B cell (primary cell): ENCODE measurements around the gene PSG1. TPM values are rescaled to one million over a fixed set of nuclear protein-coding genes. Genes with fewer than 3 reads are reported as not detected.

Experiments used
- ATAC-seq: fragments of 200-7000 bp; cut with Tn5 transposase; one replicate; pipeline ENCODE4 v1.10.0; 2021; ENCODE audit warnings: low read depth, mild to moderate bottlenecking, moderate number of reproducible peaks, moderate library complexity
- CTCF ChIA-PET: fragments of 350-600 bp; sonication (Branson Sonifier 250); formaldehyde crosslinking; loops from one replicate; lab custom pipeline; 2021; ENCODE audit warnings: antibody characterized with exemption, inconsistent platforms; lab: Charles Lee
- POLR2A ChIA-PET: fragments of 350-600 bp; sonication (Branson Sonifier 250); formaldehyde crosslinking; loops from one replicate; lab custom pipeline; 2021; ENCODE audit warnings: antibody characterized with exemption; lab: Charles Lee
- DNase-seq: peaks from one replicate; pipeline ENCODE4 v3.0.0; 2013
- H2AFZ ChIP-seq: 2 replicates; pipeline ENCODE4 v1.6.1; 2012; ENCODE audit warnings: mild to moderate bottlenecking, low read depth, low read length; ENCODE audit not compliant: insufficient read depth, poor library complexity, severe bottlenecking
- H3K27ac ChIP-seq, 2 donors: 1 replicate in 1 of 2; 2 replicates in 1 of 2; pipeline ENCODE4 v1.5.1; 2012 to 2013; ENCODE audit warnings: low read length in 2 of 2, mild to moderate bottlenecking in 2 of 2, moderate library complexity in 1 of 2
- H3K27me3 ChIP-seq, 4 experiments: fragments of 200-600 bp in 1 of 4; sonication (generic) in 1 of 4; replicated peaks in 1 of 4; 1 replicate in 2 of 4; 2 replicates in 2 of 4; pipeline versions ENCODE4 v1.6.1 to v1.7.0; 2013 to 2016; ENCODE audit warnings: low read length in 3 of 4, mild to moderate bottlenecking in 2 of 4, mixed read lengths in 1 of 4, moderate library complexity in 1 of 4; ENCODE audit not compliant: insufficient read depth in 4 of 4, control insufficient read depth in 3 of 4; ENCODE audit errors: control extremely low read depth in 1 of 4
- H3K36me3 ChIP-seq, 2 experiments: replicated peaks in 1 of 2; 1 replicate in 1 of 2; 2 replicates in 1 of 2; pipeline versions ENCODE4 v1.6.1 to v1.7.1; 2013; ENCODE audit warnings: low read length in 1 of 2; ENCODE audit not compliant: insufficient read depth in 2 of 2, control insufficient read depth in 1 of 2; ENCODE audit errors: control extremely low read depth in 1 of 2, extremely low read depth in 1 of 2
- H3K4me1 ChIP-seq, 2 donors: fragments of 200-600 bp in 1 of 2; sonication (generic) in 1 of 2; 1 replicate in 1 of 2; 2 replicates in 1 of 2; pipeline versions ENCODE4 v1.5.1 to v1.6.1; 2013 to 2017; ENCODE audit warnings: low read length in 2 of 2; ENCODE audit not compliant: control insufficient read depth in 2 of 2, insufficient read depth in 2 of 2
- H3K4me2 ChIP-seq: replicated peaks from 2 replicates; pipeline ENCODE3; 2012; ENCODE audit warnings: mild to moderate bottlenecking, low read depth, low read length; ENCODE audit not compliant: poor library complexity, severe bottlenecking
- H3K4me3 ChIP-seq, 5 experiments: fragments of 200-600 bp in 1 of 5; sonication (generic) in 1 of 5; 1 replicate in 3 of 5; 2 replicates in 2 of 5; pipeline versions ENCODE4 v1.5.1 to v1.7.0; 2011 to 2016; ENCODE audit warnings: low read length in 4 of 5, mild to moderate bottlenecking in 4 of 5, low read depth in 2 of 5, control low read depth in 1 of 5, moderate library complexity in 1 of 5; ENCODE audit not compliant: insufficient read depth in 1 of 5; ENCODE audit errors: control extremely low read depth in 1 of 5, extremely low read depth in 1 of 5
- H3K79me2 ChIP-seq: fragments of 200-600 bp; sonication (generic); one replicate; pipeline ENCODE4 v1.6.0; 2016; ENCODE audit warnings: low read length; ENCODE audit not compliant: control insufficient read depth, insufficient read depth
- H3K9ac ChIP-seq: fragments of 200-600 bp; sonication (generic); 2 replicates; pipeline ENCODE4 v1.6.1; 2017; ENCODE audit warnings: mild to moderate bottlenecking, low read length, moderate library complexity
- H3K9me3 ChIP-seq, 3 donors: one replicate each; pipeline versions ENCODE4 v1.6.1 to v1.7.1; 2013; ENCODE audit warnings: low read length in 2 of 3; ENCODE audit not compliant: control insufficient read depth in 2 of 3, insufficient read depth in 1 of 3; ENCODE audit errors: control extremely low read depth in 1 of 3
- H4K20me1 ChIP-seq: 2 replicates; pipeline ENCODE4 v1.6.0; 2012; ENCODE audit warnings: mild to moderate bottlenecking, low read length; ENCODE audit not compliant: insufficient read depth, control insufficient read depth, poor library complexity, severe bottlenecking
- H3K27ac Mint-ChIP-seq: one replicate; pipeline ENCODE4 v1.8.0; 2021; ENCODE audit warnings: mixed read lengths
- H3K27me3 Mint-ChIP-seq: one replicate; pipeline ENCODE4 v1.8.0; 2021; ENCODE audit warnings: mixed read lengths
- H3K4me1 Mint-ChIP-seq: one replicate; pipeline ENCODE4 v1.8.0; 2021; ENCODE audit warnings: mixed read lengths
- H3K4me3 Mint-ChIP-seq: one replicate; pipeline ENCODE4 v1.8.0; 2021; ENCODE audit warnings: mixed read lengths
- H3K9me3 Mint-ChIP-seq: one replicate; pipeline ENCODE4 v1.8.0; 2022; ENCODE audit warnings: mixed read lengths; ENCODE audit not compliant: insufficient read depth
- EZH2 ChIP-seq: IDR thresholded peaks from 2 replicates; pipeline ENCODE4 v1.6.1; 2012; ENCODE audit warnings: borderline replicate concordance, low read depth, mild to moderate bottlenecking, moderate library complexity, low read length; ENCODE audit not compliant: insufficient read depth, poor library complexity, severe bottlenecking
- intact Hi-C: fragments of 100-400 bp; cut with micrococcal nuclease; formaldehyde crosslinking; loops from one replicate; pipeline ENCODE4 v1.10.0; 2022
- polyA plus RNA-seq: library from polyadenylated mRNA; depleted of rRNA; stranded (reverse); fragments of >200 nt; gene quantifications from 2 replicates; pipeline ENCODE4 v1.2.3, GENCODE V29; 2012
- total RNA-seq, 2 donors: library from RNA; stranded (reverse); fragments of 120-200 nt in 1 of 2; gene quantifications; 1 replicate in 1 of 2; 2 replicates in 1 of 2; pipeline versions ENCODE4 v1.2.3 to v1.2.4, GENCODE V29; 2013 to 2022
- TF ChIP-seq, protein P1 (sequence below): fragments of 200-600 bp; IDR thresholded peaks from one replicate; pipeline ENCODE4 v1.8.0; 2022; ENCODE audit warnings: antibody characterized with exemption, mild to moderate bottlenecking

The PSG1 gene
- total and polyA plus RNA-seq, 2 donors (not counting 1 experiment from before 2014, with no cell fraction given): not detected

GRCh38 chr19:42816894-42817293 lies 62.6 kb downstream of the PSG1 start:
- intact Hi-C loops: loop anchor here (10.0 kb wide), 1 partner anchor 168 kb away; no protein-coding TSS in a partner anchor
- no peaks in the 10 kb centered on the region for H3K27me3 ChIP-seq
- H3K27me3 Mint-ChIP-seq: peaks cover 20% of the 10 kb centered on the region
- H3K9ac ChIP-seq: no peak overlapping the region
- no peak overlapping the region for H3K4me3 Mint-ChIP-seq
- H3K36me3 ChIP-seq: no peaks in the 10 kb centered on the region
- no peaks in the 10 kb centered on the region for H4K20me1 ChIP-seq
- H3K9me3 Mint-ChIP-seq: no peaks in the 10 kb centered on the region
- no peak overlapping the region for H2AFZ ChIP-seq
- H3K9me3 ChIP-seq: no peaks in the 10 kb centered on the region
- H3K4me2 ChIP-seq: no peak overlapping the region
- no peaks in the 10 kb centered on the region for H3K4me1 Mint-ChIP-seq
- no peak overlapping the region for H3K27ac ChIP-seq
- CTCF ChIA-PET: no interaction called here
- H3K4me3 ChIP-seq: no peak overlapping the region
- POLR2A ChIA-PET: no interaction called here
- H3K79me2 ChIP-seq: no peaks in the 10 kb centered on the region
- no peak overlapping the region for H3K27ac Mint-ChIP-seq
- H3K4me1 ChIP-seq: no peaks in the 10 kb centered on the region
- TF ChIP-seq EZH2: no peak
- TF ChIP-seq, protein P1, sequence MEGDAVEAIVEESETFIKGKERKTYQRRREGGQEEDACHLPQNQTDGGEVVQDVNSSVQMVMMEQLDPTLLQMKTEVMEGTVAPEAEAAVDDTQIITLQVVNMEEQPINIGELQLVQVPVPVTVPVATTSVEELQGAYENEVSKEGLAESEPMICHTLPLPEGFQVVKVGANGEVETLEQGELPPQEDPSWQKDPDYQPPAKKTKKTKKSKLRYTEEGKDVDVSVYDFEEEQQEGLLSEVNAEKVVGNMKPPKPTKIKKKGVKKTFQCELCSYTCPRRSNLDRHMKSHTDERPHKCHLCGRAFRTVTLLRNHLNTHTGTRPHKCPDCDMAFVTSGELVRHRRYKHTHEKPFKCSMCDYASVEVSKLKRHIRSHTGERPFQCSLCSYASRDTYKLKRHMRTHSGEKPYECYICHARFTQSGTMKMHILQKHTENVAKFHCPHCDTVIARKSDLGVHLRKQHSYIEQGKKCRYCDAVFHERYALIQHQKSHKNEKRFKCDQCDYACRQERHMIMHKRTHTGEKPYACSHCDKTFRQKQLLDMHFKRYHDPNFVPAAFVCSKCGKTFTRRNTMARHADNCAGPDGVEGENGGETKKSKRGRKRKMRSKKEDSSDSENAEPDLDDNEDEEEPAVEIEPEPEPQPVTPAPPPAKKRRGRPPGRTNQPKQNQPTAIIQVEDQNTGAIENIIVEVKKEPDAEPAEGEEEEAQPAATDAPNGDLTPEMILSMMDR: no peak
- DNase-seq: no peak
- ATAC-seq: no peak

Other genes starting within 250 kb of the PSG1 start
- gene PSG3, start 139.2 kb downstream of the PSG1 start, total RNA-seq: not detected in 2 replicates
- not detected in 2 replicates for gene PSG3, start 139.2 kb downstream of the PSG1 start, polyA plus RNA-seq
- gene PSG8, start 114.0 kb downstream of the PSG1 start, total RNA-seq: not detected in 2 replicates
- gene PSG8, start 114.0 kb downstream of the PSG1 start, polyA plus RNA-seq: not detected in 2 replicates
- gene PSG6, start 38.2 kb upstream of the PSG1 start, total RNA-seq: not detected in 2 replicates
- gene PSG6, start 38.2 kb upstream of the PSG1 start, polyA plus RNA-seq: not detected in 2 replicates
- not detected in 2 replicates for gene PSG7, start 57.5 kb upstream of the PSG1 start, total RNA-seq
- not detected in 2 replicates for gene PSG7, start 57.5 kb upstream of the PSG1 start, polyA plus RNA-seq
- gene PSG11, start 146.8 kb upstream of the PSG1 start, total RNA-seq: not detected in 2 replicates
- gene PSG11, start 146.8 kb upstream of the PSG1 start, polyA plus RNA-seq: not detected in 2 replicates
- gene PSG2, start 203.0 kb upstream of the PSG1 start, total RNA-seq: not detected in 2 replicates
- gene PSG2, start 203.0 kb upstream of the PSG1 start, polyA plus RNA-seq: not detected in 2 replicates